ENCODE measurements around the gene DDX20.

DNA sequence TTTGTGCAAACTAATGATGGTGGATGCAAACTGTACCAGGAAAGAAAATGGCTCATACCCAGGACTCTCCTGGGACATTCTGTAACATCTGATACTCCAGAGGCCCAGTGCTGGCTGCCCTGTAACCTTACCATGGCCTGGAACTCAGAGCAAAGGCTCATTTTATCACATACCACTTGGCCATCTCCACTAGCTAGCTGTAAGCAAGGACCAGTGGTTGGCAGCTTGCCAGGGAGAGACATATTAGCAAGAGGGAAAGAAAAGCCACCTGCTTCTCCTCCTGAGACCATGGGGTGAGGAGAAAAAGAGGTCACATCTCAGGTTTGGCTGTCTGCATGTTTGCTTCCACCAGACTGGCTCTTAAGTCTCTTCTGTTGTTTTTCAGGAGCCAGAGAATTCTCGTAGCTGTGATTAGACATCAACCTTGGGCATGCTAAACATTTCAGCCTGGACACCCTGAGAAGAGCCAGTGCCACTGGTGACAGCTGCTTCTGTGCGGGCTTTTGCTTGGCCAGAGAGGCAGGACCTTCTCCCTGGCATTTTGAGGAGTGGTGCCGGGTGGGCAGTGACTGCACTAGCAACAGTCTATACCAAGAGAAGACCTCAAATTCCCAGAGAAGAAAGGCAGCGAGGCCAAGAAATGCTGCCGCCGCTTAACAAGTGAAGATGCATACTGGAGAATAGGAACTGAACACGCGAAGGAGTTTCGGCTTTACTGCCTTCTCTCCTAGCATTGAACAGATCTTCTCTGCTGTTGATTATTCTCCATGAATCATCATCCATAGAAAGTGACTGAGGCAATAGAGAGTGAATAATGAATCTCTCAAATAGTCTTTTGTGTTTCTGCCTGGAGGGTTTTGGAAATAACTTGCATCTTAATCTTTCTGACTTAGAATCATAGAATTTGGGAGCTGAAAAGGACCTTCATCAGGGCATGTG lies 9.8 kb upstream of the DDX20 start:
- TF ChIP-seq, protein P1, sequence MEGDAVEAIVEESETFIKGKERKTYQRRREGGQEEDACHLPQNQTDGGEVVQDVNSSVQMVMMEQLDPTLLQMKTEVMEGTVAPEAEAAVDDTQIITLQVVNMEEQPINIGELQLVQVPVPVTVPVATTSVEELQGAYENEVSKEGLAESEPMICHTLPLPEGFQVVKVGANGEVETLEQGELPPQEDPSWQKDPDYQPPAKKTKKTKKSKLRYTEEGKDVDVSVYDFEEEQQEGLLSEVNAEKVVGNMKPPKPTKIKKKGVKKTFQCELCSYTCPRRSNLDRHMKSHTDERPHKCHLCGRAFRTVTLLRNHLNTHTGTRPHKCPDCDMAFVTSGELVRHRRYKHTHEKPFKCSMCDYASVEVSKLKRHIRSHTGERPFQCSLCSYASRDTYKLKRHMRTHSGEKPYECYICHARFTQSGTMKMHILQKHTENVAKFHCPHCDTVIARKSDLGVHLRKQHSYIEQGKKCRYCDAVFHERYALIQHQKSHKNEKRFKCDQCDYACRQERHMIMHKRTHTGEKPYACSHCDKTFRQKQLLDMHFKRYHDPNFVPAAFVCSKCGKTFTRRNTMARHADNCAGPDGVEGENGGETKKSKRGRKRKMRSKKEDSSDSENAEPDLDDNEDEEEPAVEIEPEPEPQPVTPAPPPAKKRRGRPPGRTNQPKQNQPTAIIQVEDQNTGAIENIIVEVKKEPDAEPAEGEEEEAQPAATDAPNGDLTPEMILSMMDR (conservative IDR thresholded peaks at IDR 0.05), result no peak; the same call in 1 of the 2 replicates
- TF ChIP-seq EZH2 (IDR thresholded peaks at IDR 0.05; ENCODE audit: low read depth), result no peak

All from PC-9 (cell line).